Keratinocyte (primary cell): ENCODE data around the gene SLC1A3. TPM values are rescaled to one million over a fixed set of nuclear protein-coding genes. Genes with fewer than 3 reads are reported as not detected.

Experiments
- DNase-seq: peaks from one replicate; pipeline ENCODE4 v3.0.0-alpha.2; 2011; ENCODE audit warnings: low read depth, missing footprints, low spot score
- FAIRE-seq: peaks from 2 replicates; lab custom pipeline; 2011; peaks lifted over from hg19 to GRCh38; lab: Jason Lieb, UNC
- H2AFZ ChIP-seq: 2 replicates; pipeline ENCODE4 v1.6.0; 2012; ENCODE audit warnings: low read length, control low read depth, inconsistent platforms; ENCODE audit not compliant: control insufficient read depth
- H3K27ac ChIP-seq: 2 replicates; pipeline ENCODE4 v1.5.1; 2011; ENCODE audit warnings: low read length; ENCODE audit not compliant: control insufficient read depth, insufficient read depth
- H3K27me3 ChIP-seq: 3 replicates; pipeline ENCODE4 v1.6.0; 2011; ENCODE audit warnings: low read length; ENCODE audit not compliant: control insufficient read depth, insufficient read depth; ENCODE audit errors: extremely low read depth
- H3K36me3 ChIP-seq, 2 experiments: 2 replicates in 1 of 2; 3 replicates in 1 of 2; pipeline ENCODE4 v1.5.1; 2011; ENCODE audit warnings: low read length in 2 of 2, mild to moderate bottlenecking in 1 of 2; ENCODE audit not compliant: control insufficient read depth in 2 of 2, insufficient read depth in 2 of 2; ENCODE audit errors: extremely low read depth in 1 of 2
- H3K4me1 ChIP-seq: 3 replicates; pipeline ENCODE4 v1.5.1; 2011; ENCODE audit warnings: low read length; ENCODE audit not compliant: control insufficient read depth, insufficient read depth; ENCODE audit errors: extremely low read depth
- H3K4me2 ChIP-seq: 3 replicates; pipeline ENCODE4 v1.6.0; 2011; ENCODE audit warnings: low read depth, low read length; ENCODE audit not compliant: control insufficient read depth, insufficient read depth; ENCODE audit errors: extremely low read depth
- H3K4me3 ChIP-seq, 3 experiments: fragments of 200-600 bp in 1 of 3; sonication (generic) in 1 of 3; 2 replicates in 2 of 3; 3 replicates in 1 of 3; pipeline ENCODE4 v1.5.1; 2011 to 2016; ENCODE audit warnings: low read length in 3 of 3, mild to moderate bottlenecking in 3 of 3, control low read depth in 2 of 3, inconsistent platforms in 1 of 3, low read depth in 1 of 3, mixed read lengths in 1 of 3, mixed run types in 1 of 3, moderate library complexity in 1 of 3; ENCODE audit not compliant: control insufficient read depth in 2 of 3, insufficient read depth in 2 of 3; ENCODE audit errors: extremely low read depth in 1 of 3
- H3K79me2 ChIP-seq: 2 replicates; pipeline ENCODE4 v1.6.0; 2012; ENCODE audit warnings: low read length; ENCODE audit not compliant: control insufficient read depth, insufficient read depth
- H3K9ac ChIP-seq: 3 replicates; pipeline ENCODE4 v1.6.0; 2011; ENCODE audit warnings: low read length; ENCODE audit not compliant: control insufficient read depth, insufficient read depth; ENCODE audit errors: extremely low read depth
- H3K9me1 ChIP-seq: 3 replicates; pipeline ENCODE4 v1.6.0; 2011; ENCODE audit warnings: low read length; ENCODE audit not compliant: control insufficient read depth, insufficient read depth; ENCODE audit errors: extremely low read depth
- H3K9me3 ChIP-seq: 2 replicates; pipeline ENCODE4 v1.5.1; 2012; ENCODE audit warnings: low read depth, low read length; ENCODE audit not compliant: control insufficient read depth
- H4K20me1 ChIP-seq: 3 replicates; pipeline ENCODE4 v1.6.0; 2011; ENCODE audit warnings: low read length; ENCODE audit not compliant: control insufficient read depth, insufficient read depth; ENCODE audit errors: extremely low read depth
- EZH2 ChIP-seq: IDR thresholded peaks from one replicate; pipeline ENCODE4 v1.6.1; 2012; ENCODE audit warnings: inconsistent platforms, mild to moderate bottlenecking, low read length, moderate library complexity
- dilution Hi-C: fragments of 300-500 bp; cut with MboI; formaldehyde crosslinking; loops from one replicate; pipeline ENCODE4 v1.7.0; 2020; ENCODE audit warnings: low sequenced_read_pairs; ENCODE audit not compliant: extremely low pct_ligation_motif_present
- polyA plus RNA-seq, 5 experiments: library from polyadenylated mRNA; depleted of rRNA in 3 of 5; stranded (reverse) in 3 of 5; stranded (forward) in 1 of 5; unstranded in 1 of 5; fragments of >200 nt; gene quantifications; 1 replicate in 1 of 5; 2 replicates in 3 of 5; 3 replicates in 1 of 5; pipeline versions ENCODE4 v1.2.1 to v1.2.3, GENCODE V29; 2011 to 2012; ENCODE audit warnings: missing spikeins in 2 of 5, low read depth in 1 of 5, low replicate concordance in 1 of 5
- TF ChIP-seq, protein P1 (sequence below), 3 experiments: IDR thresholded peaks in 1 of 3; conservative IDR thresholded peaks in 1 of 3; optimal IDR thresholded peaks in 1 of 3; 2 replicates in 2 of 3; 3 replicates in 1 of 3; pipeline versions ENCODE3 to v1.5.1; 2011; ENCODE audit warnings: low read length in 3 of 3, mild to moderate bottlenecking in 3 of 3, moderate library complexity in 2 of 3, control low read depth in 1 of 3, inconsistent platforms in 1 of 3; ENCODE audit not compliant: insufficient read depth in 2 of 3; ENCODE audit errors: extremely low read depth in 1 of 3

The SLC1A3 gene
- polyA plus RNA-seq, 1 donor (not counting 4 experiments of a cell fraction or from before 2014, with no cell fraction given) = 22.2 TPM

GRCh38 chr5:36701085-36701698 is 94.8 kb downstream of the SLC1A3 start:
- no peaks in the 10 kb centered on the region for H4K20me1 ChIP-seq
- no peak overlapping the region for H3K4me2 ChIP-seq
- H3K9ac ChIP-seq = no peak overlapping the region
- H2AFZ ChIP-seq = no peak overlapping the region
- no peaks in the 10 kb centered on the region for H3K27me3 ChIP-seq
- no peak for FAIRE-seq
- peaks cover 5% of the 10 kb centered on the region for H3K4me1 ChIP-seq
- H3K27ac ChIP-seq = no peak overlapping the region
- H3K4me3 ChIP-seq = no peak overlapping the region
- no peaks in the 10 kb centered on the region for H3K9me1 ChIP-seq
- no peaks in the 10 kb centered on the region for H3K36me3 ChIP-seq
- DNase-seq = no peak
- no peaks in the 10 kb centered on the region for H3K79me2 ChIP-seq
- TF ChIP-seq EZH2 = no peak
- TF ChIP-seq, protein P1, sequence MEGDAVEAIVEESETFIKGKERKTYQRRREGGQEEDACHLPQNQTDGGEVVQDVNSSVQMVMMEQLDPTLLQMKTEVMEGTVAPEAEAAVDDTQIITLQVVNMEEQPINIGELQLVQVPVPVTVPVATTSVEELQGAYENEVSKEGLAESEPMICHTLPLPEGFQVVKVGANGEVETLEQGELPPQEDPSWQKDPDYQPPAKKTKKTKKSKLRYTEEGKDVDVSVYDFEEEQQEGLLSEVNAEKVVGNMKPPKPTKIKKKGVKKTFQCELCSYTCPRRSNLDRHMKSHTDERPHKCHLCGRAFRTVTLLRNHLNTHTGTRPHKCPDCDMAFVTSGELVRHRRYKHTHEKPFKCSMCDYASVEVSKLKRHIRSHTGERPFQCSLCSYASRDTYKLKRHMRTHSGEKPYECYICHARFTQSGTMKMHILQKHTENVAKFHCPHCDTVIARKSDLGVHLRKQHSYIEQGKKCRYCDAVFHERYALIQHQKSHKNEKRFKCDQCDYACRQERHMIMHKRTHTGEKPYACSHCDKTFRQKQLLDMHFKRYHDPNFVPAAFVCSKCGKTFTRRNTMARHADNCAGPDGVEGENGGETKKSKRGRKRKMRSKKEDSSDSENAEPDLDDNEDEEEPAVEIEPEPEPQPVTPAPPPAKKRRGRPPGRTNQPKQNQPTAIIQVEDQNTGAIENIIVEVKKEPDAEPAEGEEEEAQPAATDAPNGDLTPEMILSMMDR (optimal IDR thresholded peaks at IDR 0.05 in 1 of 3, IDR thresholded peaks at IDR 0.05 in 1 of 3, conservative IDR thresholded peaks at IDR 0.05 in 1 of 3; ENCODE audit: extremely low read depth in 1 of 3, insufficient read depth in 2 of 3, low read length in 3 of 3) = no peak
- dilution Hi-C loops = no loop called here
- no peaks in the 10 kb centered on the region for H3K9me3 ChIP-seq

DNA sequence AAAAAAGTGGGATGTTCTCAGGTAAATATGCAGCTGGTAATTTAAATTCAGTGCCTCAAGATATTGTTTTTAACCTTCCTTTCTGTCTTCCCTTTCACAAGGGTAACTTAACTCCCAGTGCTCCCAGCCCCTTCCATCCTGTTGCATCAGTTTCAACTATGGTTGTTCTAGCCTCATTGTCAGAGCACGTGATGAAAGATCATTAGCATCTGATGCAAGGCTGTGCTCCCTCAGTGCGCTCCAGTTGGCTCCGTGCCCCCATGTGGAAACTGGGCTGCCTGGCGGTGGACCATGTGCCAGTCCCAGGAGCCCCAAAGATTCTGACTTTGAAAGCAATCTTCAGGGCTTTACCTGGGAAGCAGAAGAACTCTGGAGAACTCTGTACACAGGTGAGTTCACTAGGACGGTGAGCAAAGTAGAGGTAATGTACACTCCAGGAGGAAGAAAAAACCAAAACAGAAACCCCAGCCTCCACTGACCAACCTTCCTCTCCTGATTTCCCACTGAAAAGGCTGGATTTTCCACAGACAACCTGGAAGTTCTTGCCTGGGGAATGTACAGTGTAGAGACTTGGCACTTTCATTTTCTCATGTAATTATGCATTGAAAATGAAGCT is 96.9 kb downstream of the SLC1A3 start:
- Histone ChIP-seq H4K20me1 (no peaks in the 10 kb centered on the region), H3K4me3 (peak overlapping the region in 1 of 3 experiments; percentile 15), H3K4me1 (peaks cover 5% of the 10 kb centered on the region), H3K27ac (no peak overlapping the region), H3K79me2 (no peaks in the 10 kb centered on the region), H2AFZ (peak overlapping the region; percentile 66), H3K9ac (no peak overlapping the region), H3K36me3 (no peaks in the 10 kb centered on the region), H3K9me1 (no peaks in the 10 kb centered on the region), H3K4me2 (peak overlapping the region; percentile 22), H3K27me3 (no peaks in the 10 kb centered on the region), H3K9me3 (no peaks in the 10 kb centered on the region)
- no peak for DNase-seq
- dilution Hi-C loops = no loop called here
- FAIRE-seq = no peak
- TF ChIP-seq, protein P1 (optimal IDR thresholded peaks at IDR 0.05 in 1 of 3, IDR thresholded peaks at IDR 0.05 in 1 of 3, conservative IDR thresholded peaks at IDR 0.05 in 1 of 3; ENCODE audit: extremely low read depth in 1 of 3, insufficient read depth in 2 of 3, low read length in 3 of 3) = no peak
- no peak for TF ChIP-seq EZH2
